Esophagus muscularis mucosa (tissue), 4 donors: ENCODE measurements around the gene LHFPL2. TPM values are rescaled to one million over a fixed set of nuclear protein-coding genes. Genes with fewer than 3 reads are reported as not detected.
A peak's percentile ranks its signal among the peaks of the same experiment; 100 is the strongest.

Source experiments
- DNase-seq: peaks from one replicate; pipeline ENCODE4 v3.0.0-alpha.2; 2017; ENCODE audit errors: extremely low spot score
- H3K27ac ChIP-seq, 4 donors: fragments of 200-600 bp; sonication (generic); replicated peaks in 1 of 4; 1 replicate in 3 of 4; 2 replicates in 1 of 4; pipeline ENCODE4 v1.5.1; 2016 to 2019; ENCODE audit warnings: mild to moderate bottlenecking in 1 of 4
- H3K27me3 ChIP-seq, 4 donors: fragments of 200-600 bp; sonication (generic); one replicate each; pipeline versions ENCODE4 v1.5.1 to v1.6.0; 2016 to 2019
- H3K36me3 ChIP-seq, 4 donors: fragments of 200-600 bp; sonication (generic); one replicate each; pipeline ENCODE4 v1.5.1; 2016 to 2019
- H3K4me1 ChIP-seq, 4 donors: fragments of 200-600 bp; sonication (generic); one replicate each; pipeline ENCODE4 v1.5.1; 2016 to 2019
- H3K4me3 ChIP-seq, 4 donors: fragments of 200-600 bp; sonication (generic); 1 replicate in 2 of 4; 2 replicates in 2 of 4; pipeline ENCODE4 v1.5.1; 2016 to 2019; ENCODE audit warnings: mild to moderate bottlenecking in 4 of 4, moderate library complexity in 1 of 4
- H3K9me3 ChIP-seq, 4 donors: fragments of 200-600 bp; sonication (generic); 1 replicate in 3 of 4; 2 replicates in 1 of 4; pipeline ENCODE4 v1.5.1; 2016 to 2019
- CTCF ChIP-seq, 3 experiments: fragments of 200-600 bp in 2 of 3; fragments of 450-650 bp in 1 of 3; sonication (generic) in 2 of 3; IDR thresholded peaks; one replicate each; pipeline ENCODE4 v1.5.1; 2017 to 2019; ENCODE audit warnings: antibody characterized with exemption in 3 of 3, mild to moderate bottlenecking in 2 of 3, moderate library complexity in 1 of 3
- EP300 ChIP-seq: sonication (generic); formaldehyde crosslinking; IDR thresholded peaks from one replicate; pipeline ENCODE4 v1.6.1; 2017; ENCODE audit warnings: antibody characterized with exemption
- POLR2A ChIP-seq: fragments of 450-650 bp; IDR thresholded peaks from one replicate; pipeline ENCODE4 v1.6.1; 2017; ENCODE audit warnings: antibody characterized with exemption, moderate library complexity, mild to moderate bottlenecking, low read depth
- POLR2AphosphoS5 ChIP-seq, 2 donors: sonication (generic); formaldehyde crosslinking; IDR thresholded peaks; one replicate each; pipeline ENCODE4 v1.6.1; 2017; ENCODE audit warnings: antibody characterized with exemption in 2 of 2
- WGBS: methylation state at CpG from one replicate; pipeline ENCODE4 v1.1.5; 2018; 5-methylcytosine and 5-hydroxymethylcytosine counted together
- intact Hi-C: fragments of 100-400 bp; cut with DNase I; formaldehyde crosslinking; loops from one replicate; pipeline ENCODE4 v1.15.1; 2023
- total RNA-seq, 4 donors: library from RNA; depleted of rRNA; stranded (reverse); fragments of >200 nt; gene quantifications; one replicate each; pipeline versions ENCODE4 v1.1.0 to v1.2.1, GENCODE V29; 2016

The LHFPL2 gene
- total RNA-seq, 4 donors from 2014 or later, result 24.1 to 40.9 (median 28.1) TPM

- 78% methylated on average over 3 of the region's 3 CpGs for WGBS
- H3K27ac ChIP-seq, result no peak overlapping the region
- intact Hi-C loops, result no loop called here
- DNase-seq, result no peak
- no peak for TF ChIP-seq EP300
- no peak for TF ChIP-seq CTCF (IDR thresholded peaks at IDR 0.05)
- no peak for TF ChIP-seq POLR2A
- no peak for TF ChIP-seq POLR2AphosphoS5 (IDR thresholded peaks at IDR 0.05)
- H3K4me1 ChIP-seq, result peaks cover 0 to 33% (median 18%) of the 10 kb centered on the region in 4 donors
- H3K36me3 ChIP-seq, result no peaks in the 10 kb centered on the region
- H3K9me3 ChIP-seq, result no peaks in the 10 kb centered on the region
- H3K4me3 ChIP-seq, result no peak overlapping the region
- no peaks in the 10 kb centered on the region for H3K27me3 ChIP-seq
These were observed 93.9 kb downstream of the LHFPL2 start for GRCh38 chr5:78554670-78555069.

GRCh38 chr5:78553580-78554353 is 94.8 kb downstream of the LHFPL2 start:
- intact Hi-C loops, result no loop called here
- Histone ChIP-seq H3K27ac (no peak overlapping the region), H3K36me3 (no peaks in the 10 kb centered on the region), H3K4me1 (peaks cover 6 to 41% (median 23%) of the 10 kb centered on the region in 4 donors), H3K27me3 (no peaks in the 10 kb centered on the region), H3K9me3 (no peaks in the 10 kb centered on the region), H3K4me3 (no peak overlapping the region)
- 94% methylated on average over 14 of the region's 14 CpGs for WGBS
- TF ChIP-seq EP300, result no peak
- TF ChIP-seq POLR2A, result no peak
- TF ChIP-seq POLR2AphosphoS5 (IDR thresholded peaks at IDR 0.05), result no peak
- TF ChIP-seq CTCF (IDR thresholded peaks at IDR 0.05), result no peak
- no peak for DNase-seq

- Histone ChIP-seq H3K27ac (no peak overlapping the region), H3K27me3 (no peaks in the 10 kb centered on the region), H3K4me3 (no peak overlapping the region), H3K9me3 (no peaks in the 10 kb centered on the region), H3K4me1 (peaks cover 14 to 48% (median 30%) of the 10 kb centered on the region in 4 donors), H3K36me3 (no peaks in the 10 kb centered on the region)
- DNase-seq, result no peak
- TF ChIP-seq EP300 (no peak), CTCF (IDR thresholded peaks at IDR 0.05) (no peak), POLR2A (no peak), POLR2AphosphoS5 (IDR thresholded peaks at IDR 0.05) (no peak)
- 86% methylated on average over 12 of the region's 12 CpGs for WGBS
- intact Hi-C loops, result no loop called here
These were observed 95.7 kb downstream of the LHFPL2 start for GRCh38 chr5:78552729-78553342.

- intact Hi-C loops, result no loop called here
- Histone ChIP-seq H3K9me3 (no peaks in the 10 kb centered on the region), H3K27ac (peak overlapping the region in 2 of 4 donors; percentile 8 to 28), H3K36me3 (no peaks in the 10 kb centered on the region), H3K4me1 (peaks cover 30 to 57% (median 48%) of the 10 kb centered on the region in 4 donors), H3K4me3 (no peak overlapping the region), H3K27me3 (no peaks in the 10 kb centered on the region)
- TF ChIP-seq POLR2AphosphoS5 (IDR thresholded peaks at IDR 0.05) (no peak), EP300 (no peak), POLR2A (no peak), CTCF (IDR thresholded peaks at IDR 0.05) (no peak)
- WGBS, result 50% methylated on average over 2 of the region's 2 CpGs
- no peak for DNase-seq
These were observed 97.7 kb downstream of the LHFPL2 start for GRCh38 chr5:78550891-78551290.
